GM18951 (cell line): ENCODE measurements around the gene EYS.

Experiments used
- POLR2A ChIP-seq: IDR thresholded peaks from 4 replicates; pipeline ENCODE4 v1.6.1; 2011; ENCODE audit warnings: mild to moderate bottlenecking; ENCODE audit not compliant: insufficient read length, insufficient read depth; ENCODE audit errors: extremely low read depth
- in situ Hi-C: fragments of 300-500 bp; cut with MboI; formaldehyde crosslinking; loops from one replicate; pipeline ENCODE4 v1.12.0; 2022; ENCODE audit warnings: low sequenced_read_pairs, mixed read lengths, inconsistent platforms; ENCODE audit not compliant: unreplicated experiment

EYS gene

GRCh38 chr6:64294034-64294433, 1413.0 kb downstream of the EYS start:
- in situ Hi-C loops, result no loop called here
- no peak for TF ChIP-seq POLR2A

GRCh38 chr6:64293298-64293697, 1413.7 kb downstream of the EYS start:
- TF ChIP-seq POLR2A, result no peak
- in situ Hi-C loops, result no loop called here

GRCh38 chr6:64290867-64291266, 1416.2 kb downstream of the EYS start:
- TF ChIP-seq POLR2A, result no peak
- in situ Hi-C loops, result no loop called here

GRCh38 chr6:64289931-64290330, 1417.1 kb downstream of the EYS start:
- in situ Hi-C loops, result no loop called here
- no peak for TF ChIP-seq POLR2A

- no peak for TF ChIP-seq POLR2A
- in situ Hi-C loops, result no loop called here
Measured at GRCh38 chr6:64288351-64288750, 1418.7 kb downstream of the EYS start.

GRCh38 chr6:64281167-64281566, 1425.9 kb downstream of the EYS start:
- in situ Hi-C loops, result no loop called here
- no peak for TF ChIP-seq POLR2A

GRCh38 chr6:64280569-64280968, 1426.5 kb downstream of the EYS start:
- no peak for TF ChIP-seq POLR2A
- in situ Hi-C loops, result no loop called here

- in situ Hi-C loops, result no loop called here
- TF ChIP-seq POLR2A, result no peak
Measured at GRCh38 chr6:64270083-64270482, 1436.9 kb downstream of the EYS start.

GRCh38 chr6:64266351-64266821, 1440.6 kb downstream of the EYS start:
- in situ Hi-C loops, result no loop called here
- no peak for TF ChIP-seq POLR2A

- in situ Hi-C loops, result no loop called here
- TF ChIP-seq POLR2A, result no peak
Measured at GRCh38 chr6:64263778-64264177, 1443.2 kb downstream of the EYS start.

- in situ Hi-C loops, result no loop called here
Measured at GRCh38 chr6:64259372-64259771, 1447.7 kb downstream of the EYS start.

GRCh38 chr6:64258752-64259151, 1448.3 kb downstream of the EYS start:
- TF ChIP-seq POLR2A, result no peak
- in situ Hi-C loops, result no loop called here

More at GRCh38 chr6:64259372-64259771, 1447.7 kb downstream of the EYS start:
- no peak for TF ChIP-seq POLR2A

GRCh38 chr6:64258302-64258701, 1448.7 kb downstream of the EYS start:
- TF ChIP-seq POLR2A, result no peak
- in situ Hi-C loops, result no loop called here

- in situ Hi-C loops, result no loop called here
- TF ChIP-seq POLR2A, result no peak
Measured at GRCh38 chr6:64257586-64257985, 1449.4 kb downstream of the EYS start.

GRCh38 chr6:64256483-64256882, 1450.5 kb downstream of the EYS start:
- in situ Hi-C loops, result no loop called here
- TF ChIP-seq POLR2A, result no peak
